ENCODE results near the gene CHRNA1. TPM values are rescaled to one million over a fixed set of nuclear protein-coding genes. Genes with fewer than 3 reads are reported as not detected.

The CHRNA1 gene
- total RNA-seq, 4 donors from 2014 or later: 84.6 to 306 (median 185) TPM

DNA sequence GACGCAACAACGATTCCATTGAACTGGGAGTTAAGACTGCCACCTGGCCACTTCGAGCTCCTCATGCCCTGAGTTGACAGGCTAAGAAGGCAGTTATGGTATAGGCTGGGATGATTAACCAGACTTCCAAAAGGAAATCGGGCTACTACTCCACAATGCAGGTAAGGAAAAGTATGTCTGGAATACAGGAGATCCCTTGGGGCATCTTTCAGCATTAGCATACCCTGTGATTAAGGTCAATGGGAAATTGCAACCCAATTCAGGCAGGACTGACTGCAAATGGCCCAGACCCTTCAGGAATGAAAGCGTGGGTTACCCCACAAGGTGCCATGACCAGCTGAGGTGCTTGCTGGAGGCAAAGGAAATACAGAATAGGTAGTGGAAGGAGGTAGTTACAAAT lies 19.1 kb downstream of the CHRNA1 start:
- Histone ChIP-seq H3K9me3 (no peaks in the 10 kb centered on the region), H3K4me1 (no peaks in the 10 kb centered on the region), H3K27me3 (no peaks in the 10 kb centered on the region), H3K36me3 (peaks cover 0 to 29% of the 10 kb centered on the region in 2 donors), H3K27ac (no peak overlapping the region), H3K4me3 (no peak overlapping the region)
- TF ChIP-seq POLR2A (IDR thresholded peaks at IDR 0.05): no peak
- TF ChIP-seq, protein P1, sequence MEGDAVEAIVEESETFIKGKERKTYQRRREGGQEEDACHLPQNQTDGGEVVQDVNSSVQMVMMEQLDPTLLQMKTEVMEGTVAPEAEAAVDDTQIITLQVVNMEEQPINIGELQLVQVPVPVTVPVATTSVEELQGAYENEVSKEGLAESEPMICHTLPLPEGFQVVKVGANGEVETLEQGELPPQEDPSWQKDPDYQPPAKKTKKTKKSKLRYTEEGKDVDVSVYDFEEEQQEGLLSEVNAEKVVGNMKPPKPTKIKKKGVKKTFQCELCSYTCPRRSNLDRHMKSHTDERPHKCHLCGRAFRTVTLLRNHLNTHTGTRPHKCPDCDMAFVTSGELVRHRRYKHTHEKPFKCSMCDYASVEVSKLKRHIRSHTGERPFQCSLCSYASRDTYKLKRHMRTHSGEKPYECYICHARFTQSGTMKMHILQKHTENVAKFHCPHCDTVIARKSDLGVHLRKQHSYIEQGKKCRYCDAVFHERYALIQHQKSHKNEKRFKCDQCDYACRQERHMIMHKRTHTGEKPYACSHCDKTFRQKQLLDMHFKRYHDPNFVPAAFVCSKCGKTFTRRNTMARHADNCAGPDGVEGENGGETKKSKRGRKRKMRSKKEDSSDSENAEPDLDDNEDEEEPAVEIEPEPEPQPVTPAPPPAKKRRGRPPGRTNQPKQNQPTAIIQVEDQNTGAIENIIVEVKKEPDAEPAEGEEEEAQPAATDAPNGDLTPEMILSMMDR (IDR thresholded peaks at IDR 0.05 in 4 of 5, conservative IDR thresholded peaks at IDR 0.05 in 1 of 5): no peak
- intact Hi-C loops (cut with DNase I; ENCODE audit: low total_unique reads) (no loop called here), in situ Hi-C loops (cut with MboI; ENCODE audit: low sequenced_read_pairs in 4 of 4) (loop anchor here in 1 of 4 donors (10.0 kb wide), 1 partner anchor 240 kb away; no protein-coding TSS in a partner anchor)
- ATAC-seq: no peak
- DNase-seq: no peak

DNA sequence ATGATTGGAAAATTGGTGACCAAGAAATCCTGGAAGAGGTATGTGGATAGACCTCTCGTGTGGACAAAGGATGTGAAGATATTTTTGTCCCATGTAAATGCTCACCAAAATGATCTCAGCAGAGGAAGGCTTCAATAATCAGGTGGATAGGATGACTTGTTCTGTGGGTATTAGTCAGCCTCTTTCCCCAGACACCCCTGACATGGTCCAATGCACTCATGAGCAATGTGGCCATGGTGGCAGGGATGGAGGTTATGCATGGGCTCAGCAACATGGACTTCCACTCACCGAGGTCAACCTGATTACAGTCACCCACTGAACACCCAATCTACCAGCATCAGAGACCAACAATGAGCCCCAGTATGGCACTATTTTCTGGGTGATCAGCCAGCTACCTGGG lies 20.2 kb downstream of the CHRNA1 start:
- Histone ChIP-seq H3K27ac (no peak overlapping the region), H3K4me3 (no peak overlapping the region), H3K4me1 (no peaks in the 10 kb centered on the region), H3K9me3 (no peaks in the 10 kb centered on the region), H3K27me3 (no peaks in the 10 kb centered on the region), H3K36me3 (peaks cover 0 to 23% of the 10 kb centered on the region in 2 donors)
- in situ Hi-C loops (cut with MboI; ENCODE audit: low sequenced_read_pairs in 4 of 4): loop anchor here in 1 of 4 donors (10.0 kb wide), 1 partner anchor 241 kb away; no protein-coding TSS in a partner anchor
- DNase-seq: no peak
- no peak for ATAC-seq
- TF ChIP-seq, protein P1 (IDR thresholded peaks at IDR 0.05 in 4 of 5, conservative IDR thresholded peaks at IDR 0.05 in 1 of 5): no peak
- TF ChIP-seq POLR2A (IDR thresholded peaks at IDR 0.05): no peak
- intact Hi-C loops (cut with DNase I; ENCODE audit: low total_unique reads): no loop called here

DNA sequence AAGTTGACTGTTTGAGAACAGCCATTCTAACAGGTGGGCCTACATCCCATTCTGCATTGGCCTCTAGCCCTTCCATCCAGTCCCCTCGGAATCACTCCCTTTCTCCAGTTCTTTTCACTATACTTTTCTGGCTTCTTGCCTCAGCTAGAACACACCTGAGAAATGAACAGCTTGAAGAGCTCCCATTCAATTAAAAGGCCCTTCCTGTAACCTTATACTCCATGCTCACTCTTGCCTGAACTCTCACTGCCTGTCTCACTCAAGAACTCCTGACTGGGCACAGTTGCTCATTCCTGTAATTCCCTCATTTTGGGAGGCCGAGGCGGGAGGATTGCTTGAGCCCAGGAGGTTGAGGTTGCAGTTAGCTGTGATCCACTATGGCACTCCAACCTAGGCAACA lies 23.6 kb downstream of the CHRNA1 start:
- intact Hi-C loops (cut with DNase I; ENCODE audit: low total_unique reads): no loop called here
- ATAC-seq (no peak), DNase-seq (no peak)
- Histone ChIP-seq H3K27me3 (no peaks in the 10 kb centered on the region), H3K4me3 (no peak overlapping the region), H3K36me3 (peaks cover 0 to 2% of the 10 kb centered on the region in 2 donors), H3K9me3 (no peaks in the 10 kb centered on the region), H3K4me1 (no peaks in the 10 kb centered on the region), H3K27ac (no peak overlapping the region)
- in situ Hi-C loops (cut with MboI; ENCODE audit: low sequenced_read_pairs in 4 of 4): loop anchor here in 1 of 4 donors (10.0 kb wide), 1 partner anchor 244 kb away; no protein-coding TSS in a partner anchor
- TF ChIP-seq, protein P1 (IDR thresholded peaks at IDR 0.05 in 4 of 5, conservative IDR thresholded peaks at IDR 0.05 in 1 of 5): no peak
- no peak for TF ChIP-seq POLR2A (IDR thresholded peaks at IDR 0.05)

DNA sequence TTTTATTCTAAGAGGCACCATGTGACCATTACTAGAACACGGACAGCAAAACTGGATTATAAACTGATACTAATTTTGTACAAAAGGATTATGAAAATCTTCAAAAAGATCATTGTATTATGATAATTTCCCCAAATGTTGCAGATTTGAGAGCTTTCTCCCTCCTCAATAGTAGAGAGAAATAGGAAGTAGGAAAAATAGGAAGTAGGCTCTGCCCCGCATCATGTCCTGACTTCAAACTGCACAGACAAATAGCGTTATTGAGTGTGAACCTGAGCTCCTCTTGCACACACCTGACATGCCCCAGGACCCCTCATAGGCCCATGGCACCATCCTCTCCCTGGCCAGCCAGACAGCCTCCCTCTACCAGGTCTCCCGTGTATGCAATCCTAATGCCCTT lies 25.4 kb downstream of the CHRNA1 start:
- Histone ChIP-seq H3K9me3 (no peaks in the 10 kb centered on the region), H3K36me3 (no peaks in the 10 kb centered on the region), H3K4me3 (no peak overlapping the region), H3K27me3 (no peaks in the 10 kb centered on the region), H3K4me1 (no peaks in the 10 kb centered on the region), H3K27ac (no peak overlapping the region)
- in situ Hi-C loops (cut with MboI; ENCODE audit: low sequenced_read_pairs in 4 of 4) (no loop called here), intact Hi-C loops (cut with DNase I; ENCODE audit: low total_unique reads) (no loop called here)
- DNase-seq (no peak), ATAC-seq (no peak)
- TF ChIP-seq POLR2A (IDR thresholded peaks at IDR 0.05): no peak
- TF ChIP-seq, protein P1 (IDR thresholded peaks at IDR 0.05 in 4 of 5, conservative IDR thresholded peaks at IDR 0.05 in 1 of 5): no peak

DNA sequence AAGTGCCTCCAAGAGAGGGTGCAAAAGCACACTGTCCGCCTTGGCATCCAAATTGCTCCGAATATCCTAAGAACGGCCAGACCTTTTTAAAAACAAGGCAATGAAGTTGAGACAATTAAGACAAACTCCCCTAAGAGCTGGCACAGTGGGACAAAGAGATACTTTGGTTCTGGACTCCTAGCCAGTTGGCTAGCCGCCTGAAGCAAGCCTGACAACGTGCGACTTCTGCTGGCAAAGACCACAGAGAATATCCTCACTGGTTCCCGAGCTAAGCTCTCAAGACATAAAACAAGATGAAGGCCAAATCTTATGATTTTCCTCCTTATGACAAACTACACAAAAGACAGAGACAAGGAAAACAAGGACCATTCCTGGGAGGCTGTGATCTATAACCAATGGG lies 32.7 kb downstream of the CHRNA1 start:
- H3K27ac ChIP-seq: no peak overlapping the region
- no peak for ATAC-seq
- peaks cover 0 to 5% of the 10 kb centered on the region in 2 donors for H3K4me1 ChIP-seq
- in situ Hi-C loops (cut with MboI; ENCODE audit: low sequenced_read_pairs in 4 of 4): no loop called here
- no peaks in the 10 kb centered on the region for H3K36me3 ChIP-seq
- H3K9me3 ChIP-seq: no peaks in the 10 kb centered on the region
- no peak overlapping the region for H3K4me3 ChIP-seq
- TF ChIP-seq, protein P1 (IDR thresholded peaks at IDR 0.05 in 4 of 5, conservative IDR thresholded peaks at IDR 0.05 in 1 of 5): no peak
- TF ChIP-seq POLR2A (IDR thresholded peaks at IDR 0.05): no peak
- DNase-seq: no peak
- peaks cover 13 to 30% (median 21%) of the 10 kb centered on the region in 3 donors for H3K27me3 ChIP-seq
- intact Hi-C loops (cut with DNase I; ENCODE audit: low total_unique reads): no loop called here

All from gastrocnemius medialis (tissue), 4 donors.